ENCODE results near the gene CHEK2.

The CHEK2 gene

GRCh38 chr22:28774378-28774777 lies 32.8 kb upstream of the CHEK2 start:
- no peak for DNase-seq (ENCODE audit: low read depth in 2 of 2)
- TF ChIP-seq, protein P1, sequence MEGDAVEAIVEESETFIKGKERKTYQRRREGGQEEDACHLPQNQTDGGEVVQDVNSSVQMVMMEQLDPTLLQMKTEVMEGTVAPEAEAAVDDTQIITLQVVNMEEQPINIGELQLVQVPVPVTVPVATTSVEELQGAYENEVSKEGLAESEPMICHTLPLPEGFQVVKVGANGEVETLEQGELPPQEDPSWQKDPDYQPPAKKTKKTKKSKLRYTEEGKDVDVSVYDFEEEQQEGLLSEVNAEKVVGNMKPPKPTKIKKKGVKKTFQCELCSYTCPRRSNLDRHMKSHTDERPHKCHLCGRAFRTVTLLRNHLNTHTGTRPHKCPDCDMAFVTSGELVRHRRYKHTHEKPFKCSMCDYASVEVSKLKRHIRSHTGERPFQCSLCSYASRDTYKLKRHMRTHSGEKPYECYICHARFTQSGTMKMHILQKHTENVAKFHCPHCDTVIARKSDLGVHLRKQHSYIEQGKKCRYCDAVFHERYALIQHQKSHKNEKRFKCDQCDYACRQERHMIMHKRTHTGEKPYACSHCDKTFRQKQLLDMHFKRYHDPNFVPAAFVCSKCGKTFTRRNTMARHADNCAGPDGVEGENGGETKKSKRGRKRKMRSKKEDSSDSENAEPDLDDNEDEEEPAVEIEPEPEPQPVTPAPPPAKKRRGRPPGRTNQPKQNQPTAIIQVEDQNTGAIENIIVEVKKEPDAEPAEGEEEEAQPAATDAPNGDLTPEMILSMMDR (IDR thresholded peaks at IDR 0.05; ENCODE audit: low read depth, low read length), result no peak
- H3K4me3 ChIP-seq (replicated peaks in 1 of 2; ENCODE audit: low read depth in 2 of 2, low read length in 2 of 2), result no peak overlapping the region

- H3K4me3 ChIP-seq (replicated peaks in 1 of 2; ENCODE audit: low read depth in 2 of 2, low read length in 2 of 2), result peak overlapping the region; percentile 83 to 85
- TF ChIP-seq, protein P1 (IDR thresholded peaks at IDR 0.05; ENCODE audit: low read depth, low read length), result no peak
- peak; percentile 28 to 62 for DNase-seq (ENCODE audit: low read depth in 2 of 2)
Measured at GRCh38 chr22:28773461-28773867, 31.8 kb upstream of the CHEK2 start.

DNA sequence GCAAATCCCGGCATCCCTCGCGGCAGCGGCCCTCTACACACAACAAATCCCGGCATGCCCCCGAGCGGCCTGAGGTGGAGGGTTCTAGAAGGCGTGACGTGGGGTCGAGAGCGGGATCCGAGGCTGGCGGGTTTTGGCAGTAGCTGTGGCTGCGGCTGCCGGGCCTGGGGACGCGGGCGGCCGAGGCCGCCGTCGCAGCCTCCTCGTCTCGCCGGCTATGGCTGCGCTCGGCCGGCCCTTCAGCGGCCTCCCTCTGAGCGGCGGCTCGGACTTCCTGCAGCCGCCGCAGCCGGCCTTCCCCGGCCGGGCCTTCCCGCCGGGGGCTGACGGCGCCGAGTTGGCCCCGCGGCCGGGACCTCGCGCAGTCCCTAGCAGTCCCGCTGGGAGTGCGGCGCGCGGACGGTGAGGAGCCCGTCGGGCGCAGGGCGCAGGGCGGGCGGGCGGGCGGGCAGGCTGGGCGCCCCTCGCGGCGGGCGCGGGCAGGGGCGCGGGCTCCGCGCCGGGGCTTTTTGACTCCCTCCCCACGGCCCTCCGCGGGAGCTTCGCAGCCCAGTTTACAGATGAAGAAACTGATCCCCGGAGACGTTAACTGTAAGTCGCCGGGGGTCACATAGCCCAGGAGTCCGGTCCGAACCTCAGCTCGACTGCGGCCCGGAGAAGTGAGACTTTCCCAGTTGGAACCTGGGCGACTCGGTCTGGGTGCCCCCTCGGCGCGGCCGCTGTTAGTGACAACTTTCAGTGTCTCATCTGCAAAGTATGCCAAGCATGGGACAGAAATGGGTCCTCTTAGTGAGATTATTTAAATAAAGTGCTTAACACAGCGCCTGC lies 31.2 kb upstream of the CHEK2 start, which contains the start of gene CCDC117:
Gene CCDC117 (plus strand): TSS at position 63 of the 828 bp plus-strand sequence. CDS start 155 bp downstream, at position 218.
- TF ChIP-seq, protein P1 (IDR thresholded peaks at IDR 0.05; ENCODE audit: low read depth, low read length), result no peak

DNA sequence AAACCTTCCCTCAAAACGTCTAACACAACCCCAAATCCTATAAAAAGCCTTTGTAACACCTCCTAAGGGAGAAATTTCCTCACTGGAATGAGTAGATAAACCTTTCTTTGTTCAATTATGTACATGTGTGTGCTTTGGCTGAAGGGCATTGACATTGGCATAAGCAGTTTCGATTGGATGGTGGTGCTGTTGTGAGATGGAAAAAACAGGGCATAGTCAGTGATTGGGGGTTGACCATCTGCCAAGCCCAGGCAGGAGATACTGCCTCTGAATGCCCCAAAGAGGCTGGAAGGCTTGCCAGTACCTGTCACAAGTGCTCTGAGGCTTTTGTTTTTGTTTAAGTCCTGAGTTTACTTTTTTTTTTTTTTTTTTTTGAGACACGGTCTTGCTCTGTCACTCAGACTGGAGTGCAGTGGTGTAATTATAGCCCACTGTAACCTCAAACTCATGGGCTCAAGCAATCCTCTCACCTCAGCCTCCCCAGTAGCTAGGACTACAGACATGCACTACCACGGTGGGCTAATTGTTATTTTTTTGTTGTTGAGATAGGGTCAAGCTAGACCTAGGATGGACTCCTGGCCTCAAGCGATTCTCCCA lies 29.7 kb upstream of the CHEK2 start:
- H3K4me3 ChIP-seq (replicated peaks in 1 of 2; ENCODE audit: low read depth in 2 of 2, low read length in 2 of 2), result no peak overlapping the region
- no peak for DNase-seq (ENCODE audit: low read depth in 2 of 2)
- TF ChIP-seq, protein P1 (IDR thresholded peaks at IDR 0.05; ENCODE audit: low read depth, low read length), result no peak

More for the DNA sequence above, 31.2 kb upstream of the CHEK2 start, which contains the start of gene CCDC117:
- DNase-seq (ENCODE audit: low read depth in 2 of 2), result peak; percentile 96 to 97
- peak within 1 kb of the TSS; percentile 83 to 85 for H3K4me3 ChIP-seq (replicated peaks in 1 of 2; ENCODE audit: low read depth in 2 of 2, low read length in 2 of 2)

GRCh38 chr22:28769394-28770085 lies 27.9 kb upstream of the CHEK2 start:
- DNase-seq (ENCODE audit: low read depth in 2 of 2), result no peak
- TF ChIP-seq, protein P1 (IDR thresholded peaks at IDR 0.05; ENCODE audit: low read depth, low read length), result no peak
- H3K4me3 ChIP-seq (replicated peaks in 1 of 2; ENCODE audit: low read depth in 2 of 2, low read length in 2 of 2), result no peak overlapping the region

DNA sequence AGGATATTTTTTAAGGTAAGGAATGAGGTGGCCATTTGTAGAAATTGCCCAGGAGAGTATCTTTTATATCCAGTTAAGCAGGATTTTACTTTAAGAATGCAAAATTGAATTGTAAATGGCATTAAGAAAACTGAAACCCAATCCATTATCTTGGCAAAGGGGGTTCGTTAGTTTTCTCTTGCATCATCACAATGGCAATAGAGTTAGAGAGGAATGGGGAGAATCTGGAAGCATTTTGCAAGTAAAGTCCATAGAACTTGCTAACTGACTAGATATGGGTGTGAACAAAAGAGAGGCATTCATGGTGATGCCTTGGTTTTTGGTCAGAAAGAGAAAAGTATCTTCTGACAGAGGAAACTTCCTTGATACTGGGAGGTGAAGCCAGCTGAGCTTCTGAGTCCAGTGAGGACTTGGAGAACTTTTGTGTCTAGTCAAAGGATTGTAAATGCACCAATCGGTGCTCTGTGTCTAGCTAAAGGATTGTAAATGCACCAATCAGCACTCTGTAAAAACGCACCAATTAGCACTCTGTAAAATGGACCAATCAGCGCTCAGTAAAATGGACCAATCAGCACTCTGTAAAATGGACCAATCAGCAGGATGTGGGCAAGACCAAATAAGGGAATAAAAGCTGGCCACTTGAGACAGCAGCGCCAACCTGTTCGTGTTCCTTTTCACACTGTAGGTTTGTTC lies 27.2 kb upstream of the CHEK2 start:
- no peak overlapping the region for H3K4me3 ChIP-seq (replicated peaks in 1 of 2; ENCODE audit: low read depth in 2 of 2, low read length in 2 of 2)
- DNase-seq (ENCODE audit: low read depth in 2 of 2), result no peak
- TF ChIP-seq, protein P1 (IDR thresholded peaks at IDR 0.05; ENCODE audit: low read depth, low read length), result no peak

Data from cardiac fibroblast (primary cell).